ENCODE measurements around the gene DR1. TPM values are rescaled to one million over a fixed set of nuclear protein-coding genes. Genes with fewer than 3 reads are reported as not detected.

Gene DR1
- total and polyA plus RNA-seq, 10 of the 15 experiments (the other 5 are each of a cell fraction or from before 2014, with no cell fraction given) = 7.4 to 56.1 (median 35.4) TPM

- no peak overlapping the region for H3K4me2 ChIP-seq (ENCODE audit: control insufficient read depth, insufficient read depth)
- no peak overlapping the region for H3K4me3 ChIP-seq
- H3K36me3 ChIP-seq (ENCODE audit: control insufficient read depth in 2 of 2, insufficient read depth in 2 of 2, low read length in 1 of 2) = no peaks in the 10 kb centered on the region
- H3K4me1 ChIP-seq (ENCODE audit: control insufficient read depth, insufficient read depth, low read length) = peaks cover 9% of the 10 kb centered on the region; the same call in 1 of the 2 replicates
- BruUV-seq (replicated peaks) = no TSS peak
- ChIA-PET CTCF (interaction anchor here (1.0 kb wide), 1 partner anchor 27 kb away, joined by 3 read pairs; no protein-coding TSS in a partner anchor), RAD21 (ENCODE audit: unreplicated experiment) (interaction anchor here (1.0 kb wide), 1 partner anchor 10 kb away, joined by 3 read pairs; no protein-coding TSS in a partner anchor), SMC1A (ENCODE audit: uncharacterized antibody, unreplicated experiment) (interaction anchor here (1.5 kb wide), 1 partner anchor 14 kb away, joined by 3 read pairs; no protein-coding TSS in a partner anchor), POLR2A (no interaction called here)
- in situ Hi-C loops (cut with MboI) (no loop called here), intact Hi-C loops (cut with micrococcal nuclease; ENCODE audit: unreplicated experiment) (no loop called here)
- TF ChIP-seq ZSCAN29 (IDR thresholded peaks at IDR 0.05) (no peak), MYC (IDR thresholded peaks at IDR 0.05; ENCODE audit: insufficient read depth, insufficient read length, insufficient replicate concordance, low read length, severe bottlenecking) (no peak), BRCA1 (IDR thresholded peaks at IDR 0.05; ENCODE audit: low read depth, low read length) (no peak), SRF (IDR thresholded peaks at IDR 0.05; ENCODE audit: low read depth in 2 of 2, low read length in 2 of 2) (no peak), FOS (IDR thresholded peaks at IDR 0.05; ENCODE audit: borderline replicate concordance, extremely low read depth, insufficient read length) (no peak), NRF1 (conservative IDR thresholded peaks at IDR 0.05; ENCODE audit: low read depth, low read length) (no peak), MTA3 (IDR thresholded peaks at IDR 0.05; ENCODE audit: borderline replicate concordance, low read length) (no peak), GATAD2B (conservative IDR thresholded peaks at IDR 0.05; ENCODE audit: low read depth) (no peak)
- TF ChIP-seq, protein P1, sequence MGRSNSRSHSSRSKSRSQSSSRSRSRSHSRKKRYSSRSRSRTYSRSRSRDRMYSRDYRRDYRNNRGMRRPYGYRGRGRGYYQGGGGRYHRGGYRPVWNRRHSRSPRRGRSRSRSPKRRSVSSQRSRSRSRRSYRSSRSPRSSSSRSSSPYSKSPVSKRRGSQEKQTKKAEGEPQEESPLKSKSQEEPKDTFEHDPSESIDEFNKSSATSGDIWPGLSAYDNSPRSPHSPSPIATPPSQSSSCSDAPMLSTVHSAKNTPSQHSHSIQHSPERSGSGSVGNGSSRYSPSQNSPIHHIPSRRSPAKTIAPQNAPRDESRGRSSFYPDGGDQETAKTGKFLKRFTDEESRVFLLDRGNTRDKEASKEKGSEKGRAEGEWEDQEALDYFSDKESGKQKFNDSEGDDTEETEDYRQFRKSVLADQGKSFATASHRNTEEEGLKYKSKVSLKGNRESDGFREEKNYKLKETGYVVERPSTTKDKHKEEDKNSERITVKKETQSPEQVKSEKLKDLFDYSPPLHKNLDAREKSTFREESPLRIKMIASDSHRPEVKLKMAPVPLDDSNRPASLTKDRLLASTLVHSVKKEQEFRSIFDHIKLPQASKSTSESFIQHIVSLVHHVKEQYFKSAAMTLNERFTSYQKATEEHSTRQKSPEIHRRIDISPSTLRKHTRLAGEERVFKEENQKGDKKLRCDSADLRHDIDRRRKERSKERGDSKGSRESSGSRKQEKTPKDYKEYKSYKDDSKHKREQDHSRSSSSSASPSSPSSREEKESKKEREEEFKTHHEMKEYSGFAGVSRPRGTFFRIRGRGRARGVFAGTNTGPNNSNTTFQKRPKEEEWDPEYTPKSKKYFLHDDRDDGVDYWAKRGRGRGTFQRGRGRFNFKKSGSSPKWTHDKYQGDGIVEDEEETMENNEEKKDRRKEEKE (IDR thresholded peaks at IDR 0.05) = no peak
- H3K27me3 ChIP-seq (replicated peaks in 1 of 2; ENCODE audit: control insufficient read depth in 2 of 2, insufficient read depth in 2 of 2, low read length in 1 of 2) = no peaks in the 10 kb centered on the region
- DNase-seq (ENCODE audit: low read depth, low spot score) (no peak), ATAC-seq (no peak), FAIRE-seq (no peak)
- no peak overlapping the region for H3K9ac ChIP-seq (ENCODE audit: control insufficient read depth, insufficient read depth, low read length)
- H2AFZ ChIP-seq (ENCODE audit: control insufficient read depth, low read depth, low read length) = no peak overlapping the region
- no peak overlapping the region for H3K27ac ChIP-seq (ENCODE audit: control insufficient read depth, insufficient read depth)
- 96% methylated on average over 2 of the region's 2 CpGs for WGBS (ENCODE audit: insufficient coverage, insufficient replicate concordance, low lambda C conversion rate, missing lambda C conversion rate)
- no peaks in the 10 kb centered on the region for H4K20me1 ChIP-seq (ENCODE audit: control insufficient read depth, insufficient read depth)
- H3K9me3 ChIP-seq (replicated peaks; ENCODE audit: control insufficient read depth, insufficient read depth, low read length) = no peaks in the 10 kb centered on the region
- no peaks in the 10 kb centered on the region for H3K79me2 ChIP-seq (ENCODE audit: control insufficient read depth, insufficient read depth, low read length)
These were observed 14.3 kb upstream of the DR1 start for GRCh38 chr1:93331412-93331811.

Data from GM12878 (cell line).